DMS53 treated with DMSO at 0.1 percent for 48 hours (cell line): ENCODE measurements around the gene NLRP9.
"Not testable (repeated sequence)": the region's sequence is repeated elsewhere in the genome, so short reads cannot be mapped to it uniquely, and the experiment has no call there.

Source experiments
- DNase-seq: peaks from one replicate; lab custom pipeline; 2025; ENCODE audit not compliant: unreplicated experiment; lab: John Stamatoyannopoulos, UW

NLRP9 gene

DNA sequence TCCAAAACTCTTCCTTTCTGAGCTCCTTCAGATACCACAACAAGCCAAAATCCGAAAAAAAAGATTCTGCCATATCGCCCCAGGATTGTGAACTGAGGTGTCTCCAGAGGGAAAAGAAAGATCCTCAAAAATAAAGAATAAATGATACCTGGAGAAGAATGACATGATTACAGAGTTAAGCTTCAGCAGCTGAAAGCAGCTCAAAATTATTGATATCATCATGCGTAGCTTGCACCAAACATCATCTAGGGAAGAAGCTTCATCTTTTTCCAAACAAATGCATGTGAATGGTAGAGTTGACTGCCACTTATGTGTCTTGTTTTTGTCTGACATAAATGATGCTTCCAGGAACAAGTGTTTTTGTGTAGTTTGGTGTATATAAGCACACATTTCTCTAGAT lies at the start of gene NLRP9:
NLRP9 (minus strand) TSS at position 101 of the 400 bp plus-strand sequence; CDS start at position 73, 28 bp downstream.
- DNase-seq: no peak

DNA sequence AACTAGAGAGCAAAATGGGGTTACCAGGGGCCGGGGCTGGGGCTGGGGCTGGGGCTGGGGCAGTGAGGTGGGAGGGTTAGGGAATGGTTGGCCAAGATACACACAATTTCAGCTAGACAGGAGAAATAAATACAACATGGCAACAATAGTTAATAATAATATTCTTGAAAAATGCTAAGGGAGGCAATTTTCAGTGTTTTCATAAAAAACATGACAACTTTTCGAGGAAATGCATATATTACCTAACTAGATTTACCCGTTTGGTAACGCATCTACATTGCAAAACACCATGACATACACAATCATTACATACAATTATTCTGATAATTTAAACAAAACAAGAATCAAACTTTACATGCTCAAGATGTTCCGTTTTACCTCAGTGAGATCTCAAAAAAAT lies 42.9 kb upstream of the NLRP9 start:
- no peak for DNase-seq

DNA sequence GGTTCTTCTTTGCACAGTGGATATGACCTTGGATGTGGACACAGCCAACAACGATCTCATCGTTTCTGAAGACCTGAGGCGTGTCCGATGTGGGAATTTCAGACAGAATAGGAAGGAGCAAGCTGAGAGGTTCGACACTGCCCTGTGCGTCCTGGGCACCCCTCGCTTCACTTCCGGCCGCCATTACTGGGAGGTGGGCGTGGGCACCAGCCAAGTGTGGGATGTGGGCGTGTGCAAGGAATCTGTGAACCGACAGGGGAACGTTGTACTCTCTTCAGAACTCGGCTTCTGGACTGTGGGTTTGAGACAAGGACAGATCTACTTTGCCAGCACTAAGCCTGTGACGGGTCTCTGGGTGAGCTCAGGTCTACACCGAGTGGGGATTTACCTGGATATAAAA lies 40.1 kb upstream of the NLRP9 start:
- DNase-seq: no peak

DNA sequence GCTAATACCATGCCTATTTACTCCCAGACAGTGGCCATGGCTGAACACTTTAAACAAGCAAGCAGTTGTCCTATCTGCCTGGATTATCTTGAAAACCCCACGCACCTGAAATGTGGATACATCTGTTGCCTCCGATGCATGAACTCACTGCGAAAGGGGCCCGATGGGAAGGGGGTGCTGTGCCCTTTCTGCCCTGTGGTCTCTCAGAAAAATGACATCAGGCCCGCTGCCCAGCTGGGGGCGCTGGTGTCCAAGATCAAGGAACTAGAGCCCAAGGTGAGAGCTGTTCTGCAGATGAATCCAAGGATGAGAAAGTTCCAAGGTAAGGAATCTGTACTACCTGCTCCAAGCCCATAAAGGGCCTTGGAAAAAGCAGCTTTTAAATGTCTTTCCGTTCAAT lies 39.3 kb upstream of the NLRP9 start:
- no peak for DNase-seq

DNA sequence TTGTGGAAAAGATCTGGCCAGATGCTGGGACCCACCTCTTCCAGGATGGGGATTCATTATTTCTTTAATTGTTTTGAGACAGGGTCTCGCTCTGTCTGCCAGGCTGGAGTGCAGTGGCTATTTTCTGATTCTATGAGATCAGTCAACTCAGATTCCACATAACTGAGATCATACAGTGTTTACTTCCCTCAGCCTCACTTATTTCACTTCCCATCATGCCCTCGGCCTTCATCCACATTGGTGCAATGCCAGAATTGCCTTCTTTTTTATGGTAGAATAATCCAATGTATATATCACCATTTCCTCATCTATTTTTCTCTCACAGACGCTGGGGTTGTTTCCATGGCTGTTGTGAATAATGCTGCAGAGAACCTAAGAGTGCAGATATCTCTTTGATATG lies 31.4 kb upstream of the NLRP9 start:
- DNase-seq: not testable (repeated sequence)

DNA sequence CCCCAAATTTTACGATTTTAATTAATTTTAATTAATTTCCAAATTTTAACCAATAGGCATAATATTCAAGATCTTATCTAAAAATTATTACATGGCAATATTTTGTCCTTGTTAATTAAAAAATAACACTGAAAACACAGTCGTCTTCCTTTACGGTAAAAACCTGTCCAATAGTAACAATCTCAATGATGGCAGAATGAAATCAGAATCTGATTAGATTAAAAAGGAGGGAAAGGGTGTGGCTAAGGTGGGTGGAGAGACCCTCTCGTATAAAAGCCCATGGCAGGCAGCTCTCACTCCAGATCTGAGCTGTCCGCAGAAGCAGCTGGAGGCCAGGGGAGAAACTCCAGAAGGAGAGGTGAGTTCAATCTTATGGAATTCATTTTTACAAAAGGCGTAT lies 30.6 kb upstream of the NLRP9 start, which contains the start of gene RFPL4AL1:
RFPL4AL1 (plus strand) TSS at position 301 of the 400 bp plus-strand sequence. CDS start 2,687 bp downstream, outside the sequence.
- not testable (repeated sequence) for DNase-seq

DNA sequence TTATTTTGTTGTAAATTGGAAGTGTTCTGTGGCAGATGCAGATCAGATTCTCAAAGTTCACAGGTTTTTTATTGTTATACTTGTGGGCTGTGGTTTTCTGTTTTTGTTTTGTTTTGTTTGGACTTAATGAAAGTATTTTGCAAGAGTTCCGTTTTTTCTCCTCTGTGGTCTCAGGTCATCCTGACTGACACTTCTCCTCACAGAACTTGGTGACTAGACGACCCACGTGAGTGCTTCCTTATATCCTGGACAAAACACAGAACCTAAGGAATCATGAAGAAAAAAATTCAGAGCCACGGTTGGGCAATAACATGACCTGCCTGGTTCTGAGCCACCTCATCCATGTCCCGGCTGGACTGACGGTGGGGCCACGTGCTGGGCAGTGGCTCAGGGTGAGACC lies 28.3 kb upstream of the NLRP9 start:
- no peak for DNase-seq

DNA sequence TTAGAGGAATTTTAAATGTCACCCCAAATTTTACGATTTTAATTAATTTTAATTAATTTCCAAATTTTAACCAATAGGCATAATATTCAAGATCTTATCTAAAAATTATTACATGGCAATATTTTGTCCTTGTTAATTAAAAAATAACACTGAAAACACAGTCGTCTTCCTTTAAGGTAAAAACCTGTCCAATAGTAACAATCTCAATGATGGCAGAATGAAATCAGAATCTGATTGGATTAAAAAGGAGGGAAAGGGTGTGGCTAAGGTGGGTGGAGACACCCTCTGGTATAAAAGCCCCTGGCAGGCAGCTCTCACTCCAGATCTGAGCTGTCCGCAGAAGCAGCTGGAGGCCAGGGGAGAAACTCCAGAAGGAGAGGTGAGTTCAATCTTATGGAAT lies 20.6 kb upstream of the NLRP9 start, which contains the start of gene RFPL4A:
RFPL4A (plus strand) TSS at position 301 of the 400 bp plus-strand sequence. CDS start 2,704 bp downstream, outside the sequence.
- not testable (repeated sequence) for DNase-seq

DNA sequence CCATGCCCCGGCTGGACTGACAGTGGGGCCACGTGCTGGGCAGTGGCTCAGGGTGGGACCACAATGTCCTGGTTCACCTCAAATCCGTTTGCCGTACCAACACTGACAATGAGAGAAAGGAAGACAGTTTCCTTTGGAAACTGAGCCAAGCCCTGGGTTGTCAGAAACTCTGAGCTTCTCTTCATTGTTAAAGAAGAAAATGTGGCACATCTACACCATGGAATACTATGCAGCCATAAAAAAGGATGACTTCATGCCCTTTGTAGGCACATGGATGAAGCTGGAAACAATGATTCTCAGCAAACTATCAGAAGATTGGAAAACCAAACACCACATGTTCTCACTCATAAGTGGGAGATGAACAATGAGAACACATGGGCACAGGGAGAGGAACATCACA lies 18.6 kb upstream of the NLRP9 start:
- not testable (repeated sequence) for DNase-seq

DNA sequence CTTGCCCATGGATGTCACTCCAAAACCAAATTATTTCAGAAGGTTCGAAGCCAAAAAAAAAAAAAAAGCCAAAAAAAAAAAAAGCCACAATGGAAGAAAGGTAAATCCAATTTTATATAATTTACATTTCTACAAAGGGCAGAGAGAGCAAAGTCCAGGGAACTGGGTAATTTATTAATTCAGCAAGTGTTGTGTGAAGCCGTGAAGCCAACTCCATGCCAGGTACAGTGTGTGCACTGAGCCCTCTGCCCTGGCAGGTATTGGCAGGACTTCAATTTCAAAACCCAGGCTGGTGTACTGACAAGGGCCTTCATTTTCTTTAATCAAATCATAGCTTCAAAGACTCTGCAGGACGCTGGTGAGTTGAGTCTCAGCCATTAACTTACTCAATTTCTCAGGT lies 15.2 kb upstream of the NLRP9 start:
- DNase-seq: no peak

DNA sequence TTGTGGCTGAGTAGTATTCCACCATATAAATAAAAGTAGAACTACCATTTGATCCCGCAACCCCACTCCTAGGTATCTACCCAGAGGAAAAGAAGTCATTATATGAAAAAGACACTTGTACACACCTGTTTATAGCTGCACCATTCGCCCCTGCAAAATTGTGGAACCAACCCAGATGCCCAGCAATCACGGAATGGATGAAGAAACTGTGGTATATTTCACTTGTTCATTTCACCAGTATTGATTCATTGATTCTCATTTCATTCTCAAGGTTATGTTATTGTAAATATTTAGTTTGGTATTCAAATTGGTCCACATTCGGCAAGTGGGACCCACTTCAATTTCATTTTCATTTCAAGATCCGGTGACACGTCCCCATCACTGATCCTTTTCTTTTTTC lies 12.5 kb upstream of the NLRP9 start:
- no peak for DNase-seq

DNA sequence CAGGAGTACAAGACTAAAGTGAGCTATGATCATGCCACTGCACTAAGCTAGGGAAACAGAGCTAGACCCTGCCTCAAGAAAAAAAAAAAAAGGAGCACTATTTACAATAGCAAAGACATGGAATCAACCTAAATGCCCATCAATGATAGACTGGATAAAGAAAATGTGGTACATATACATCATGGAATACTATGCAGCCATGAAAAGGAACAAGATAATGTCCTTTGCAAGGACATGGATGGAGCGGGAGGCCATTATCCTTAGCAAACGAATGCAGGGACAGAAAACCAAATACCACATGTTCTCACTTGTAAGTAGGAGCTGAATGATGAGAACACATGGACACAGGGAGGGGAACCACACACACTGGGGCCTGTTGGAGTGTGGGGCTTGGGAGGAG lies 7.8 kb downstream of the NLRP9 start:
- not testable (repeated sequence) for DNase-seq

DNA sequence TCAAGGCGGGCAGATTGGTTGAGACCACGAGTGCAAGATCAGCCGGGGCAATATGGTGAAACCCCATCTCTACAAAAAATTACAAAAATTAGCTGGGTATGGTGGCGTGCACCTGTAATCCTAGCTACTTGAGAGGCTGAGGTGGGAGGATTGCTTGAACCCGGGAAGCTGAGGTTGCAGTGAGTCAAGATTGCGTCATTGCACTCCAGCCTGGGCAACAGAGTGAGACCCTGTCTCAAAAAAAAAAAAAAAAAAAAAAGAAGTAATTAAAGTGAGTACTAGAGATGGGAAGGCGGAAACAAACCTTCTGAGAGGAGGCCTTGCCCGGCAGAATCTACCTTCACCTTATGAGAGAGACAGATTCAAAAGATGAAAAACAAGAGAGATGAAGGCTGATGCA lies 14.7 kb downstream of the NLRP9 start:
- no peak for DNase-seq

DNA sequence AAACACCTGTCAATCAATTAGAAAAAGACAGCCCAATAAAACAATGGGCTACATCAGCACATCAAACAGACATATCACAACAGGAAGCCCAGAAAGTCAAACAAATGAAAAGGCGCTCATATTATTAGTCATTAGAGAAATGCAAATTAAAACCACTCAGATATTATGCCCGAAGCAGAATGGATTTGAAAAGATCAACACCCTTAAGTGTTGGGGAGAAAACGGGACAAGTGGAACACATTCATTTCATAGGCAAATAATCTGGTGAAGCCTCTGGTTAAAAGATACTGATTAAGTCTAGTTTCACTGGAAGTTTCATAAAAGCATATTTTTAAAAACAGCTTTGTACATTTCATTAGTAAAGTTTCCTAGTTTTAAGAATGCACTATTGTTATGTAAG lies 17.4 kb downstream of the NLRP9 start:
- DNase-seq: no peak

DNA sequence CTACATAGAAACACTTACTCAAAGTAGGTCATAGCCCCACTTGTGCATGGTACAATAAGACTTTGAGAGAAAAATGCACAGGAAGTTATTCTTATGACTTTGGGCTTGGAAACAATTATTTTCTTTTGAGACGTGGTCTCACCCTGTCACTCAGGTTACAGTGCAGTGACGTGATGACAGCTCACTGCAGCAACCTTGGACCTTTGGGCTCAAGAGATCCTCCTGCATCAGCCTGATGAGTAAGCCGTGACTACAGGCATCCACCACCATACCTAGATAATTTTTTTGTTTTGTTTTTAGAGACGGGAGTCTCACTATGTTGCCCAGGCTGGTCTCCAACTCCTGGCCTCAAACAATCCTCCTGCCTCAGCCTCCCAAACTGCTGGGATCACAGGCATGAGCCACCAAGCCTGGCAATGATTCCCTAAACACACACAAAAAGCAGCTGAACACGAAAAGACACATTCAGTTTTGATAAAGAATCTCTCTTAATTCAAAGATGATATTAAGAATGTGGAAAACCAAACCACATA lies 17.9 kb downstream of the NLRP9 start:
- no peak for DNase-seq

DNA sequence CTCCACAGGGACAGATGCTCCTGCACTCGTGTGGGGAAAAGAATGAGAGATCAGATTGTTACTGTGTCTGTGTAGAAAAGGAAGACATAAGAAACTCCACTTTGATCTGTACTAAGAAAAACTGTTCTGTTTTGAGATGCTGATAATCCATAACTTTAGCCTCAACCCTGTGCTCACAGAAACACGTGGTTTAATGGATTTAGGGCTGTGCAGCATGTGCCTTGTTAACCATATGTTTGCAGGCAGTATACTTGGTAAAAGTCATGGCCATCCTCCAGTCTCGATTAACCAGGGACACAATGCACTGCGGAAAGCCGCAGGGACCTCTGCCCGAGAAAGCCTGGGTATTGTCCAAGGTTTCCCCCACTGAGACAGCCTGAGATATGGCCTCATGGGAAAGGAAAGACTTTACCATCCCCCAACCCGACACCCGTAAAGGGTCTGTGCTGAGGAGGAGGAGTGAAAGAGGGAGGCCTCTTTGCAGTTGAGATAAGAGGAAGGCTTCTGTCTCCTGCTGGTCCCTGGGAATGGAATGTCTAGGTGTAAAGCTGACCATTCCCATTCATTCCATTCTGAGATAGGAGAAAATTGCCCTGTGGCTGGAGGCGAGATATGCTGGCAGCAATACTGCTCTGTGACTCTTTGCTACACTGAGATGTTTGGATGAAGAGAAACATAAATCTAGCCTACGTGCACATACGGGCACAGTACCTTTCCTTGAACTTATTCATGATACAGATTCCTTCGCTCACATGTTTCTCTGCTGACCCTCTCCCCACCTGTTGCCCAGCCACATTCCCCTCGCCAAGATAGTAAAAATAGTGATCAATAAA lies 20.1 kb downstream of the NLRP9 start:
- DNase-seq: not testable (repeated sequence)

DNA sequence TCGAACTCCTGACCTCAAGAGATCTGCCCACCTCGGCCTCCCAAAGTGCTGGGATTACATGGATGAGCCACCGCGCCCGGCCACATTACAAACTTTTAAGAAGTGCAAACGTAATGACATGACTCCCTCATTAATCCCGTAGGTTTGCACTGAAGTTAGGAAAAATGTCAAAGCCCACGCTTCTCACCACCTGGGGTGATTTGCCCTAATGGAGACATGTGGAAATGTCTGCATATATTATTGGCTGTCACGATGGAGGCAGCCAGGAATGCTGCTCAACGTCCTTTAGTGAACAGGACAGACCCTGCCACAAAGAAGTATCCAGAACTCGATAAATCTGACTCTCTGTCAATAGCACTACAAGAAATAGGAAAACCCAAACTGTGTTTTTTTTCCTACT lies 21.0 kb downstream of the NLRP9 start:
- DNase-seq: no peak

DNA sequence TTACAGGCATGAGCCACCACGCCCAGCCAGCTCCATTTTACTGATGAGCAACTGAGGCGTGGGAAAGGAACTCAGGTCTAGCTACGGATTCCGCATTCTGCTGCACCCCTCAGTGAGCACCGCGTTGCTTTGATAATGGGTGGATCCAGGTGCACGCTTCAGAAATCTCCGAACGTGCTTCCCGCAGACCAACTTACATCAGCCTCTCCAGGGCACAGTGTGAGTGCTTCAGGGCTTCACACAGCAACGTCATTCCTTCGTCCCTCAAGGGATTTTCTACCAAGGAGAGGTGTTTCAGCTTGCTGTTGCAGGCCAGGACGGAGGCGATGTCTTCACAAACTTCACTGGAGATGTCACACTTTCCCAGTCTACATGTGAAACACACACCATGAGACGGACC lies 21.7 kb downstream of the NLRP9 start:
- no peak for DNase-seq

DNA sequence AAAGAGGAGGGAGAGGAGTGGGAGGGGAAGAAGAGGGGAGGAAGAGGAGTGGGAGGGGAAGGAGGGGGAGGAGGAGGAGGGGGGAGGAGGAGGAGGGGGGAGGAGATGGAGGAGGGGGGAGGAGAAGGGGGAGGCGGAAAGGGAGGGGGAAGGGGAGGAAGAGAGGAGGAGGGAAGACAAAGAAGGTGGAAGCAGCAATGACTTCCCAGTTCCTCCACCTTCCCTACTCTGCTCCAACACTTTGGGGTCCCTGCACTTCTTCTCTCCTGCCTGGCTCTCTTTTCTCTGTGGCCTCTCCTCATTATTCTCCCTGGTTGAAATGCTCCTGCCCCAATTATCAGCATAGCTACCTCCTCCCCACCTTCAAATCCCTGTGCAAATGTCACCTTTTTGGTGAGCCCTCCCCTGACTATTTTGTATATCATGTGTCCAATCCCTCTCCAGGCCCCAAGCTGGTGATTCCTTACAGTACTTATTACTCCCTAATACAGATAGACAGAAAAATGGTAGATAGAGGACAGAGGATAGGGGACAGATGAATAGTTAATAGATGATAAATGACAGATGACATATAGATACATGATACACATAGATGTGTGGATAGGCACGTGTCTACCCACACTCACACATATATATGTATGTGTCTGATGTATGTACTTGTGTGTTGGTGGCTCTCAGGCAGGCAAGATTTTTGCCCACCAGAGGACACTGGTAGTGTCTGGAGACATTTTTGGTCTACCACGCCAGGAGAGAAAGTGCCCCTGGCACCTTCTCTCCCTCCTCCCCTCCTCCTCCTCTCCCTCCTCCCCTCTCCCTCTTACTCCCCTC lies 25.2 kb downstream of the NLRP9 start:
- DNase-seq: no peak

DNA sequence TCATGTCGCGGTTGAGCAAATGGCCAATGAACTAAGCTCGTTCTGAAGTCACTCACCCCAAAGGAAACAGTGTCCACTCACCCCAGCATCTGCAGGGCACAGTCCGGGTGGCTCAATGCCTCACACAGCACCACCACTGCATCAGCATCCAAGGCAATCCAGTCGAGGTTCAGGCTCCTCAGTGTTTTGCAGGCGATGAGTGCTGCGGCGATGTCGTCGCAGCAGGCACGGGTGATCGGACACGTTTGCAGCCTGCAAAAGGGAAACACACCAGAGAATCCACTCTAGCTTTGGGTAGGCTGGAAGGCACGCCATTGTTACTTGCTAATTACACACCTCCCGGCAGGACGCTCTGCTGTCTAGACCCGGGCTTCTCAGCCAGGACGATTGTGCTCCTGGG lies 26.5 kb downstream of the NLRP9 start:
- DNase-seq: no peak

DNA sequence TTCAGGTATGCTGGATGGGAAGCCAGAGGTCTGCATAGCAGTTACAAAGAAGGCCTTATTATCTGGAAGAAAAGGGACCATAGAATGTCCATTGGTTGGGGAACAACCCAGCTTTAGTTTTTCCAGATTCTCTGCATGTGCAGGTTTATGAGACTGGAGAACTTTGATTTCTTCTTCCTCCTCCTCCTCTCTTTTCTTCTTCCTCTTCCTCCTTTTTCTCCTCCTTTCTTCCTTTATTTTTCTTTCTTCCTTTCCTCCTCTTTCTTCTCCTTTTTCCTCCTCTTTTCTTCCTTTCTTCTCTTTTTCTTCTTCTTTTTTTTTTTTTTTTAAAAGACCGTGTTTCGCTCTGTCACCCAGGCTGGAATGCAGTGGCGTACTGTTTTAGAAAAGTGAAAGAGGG lies 32.2 kb downstream of the NLRP9 start:
- DNase-seq: no peak
